Measurements from ENCODE around the gene ARHGAP26.

Gene ARHGAP26

DNA sequence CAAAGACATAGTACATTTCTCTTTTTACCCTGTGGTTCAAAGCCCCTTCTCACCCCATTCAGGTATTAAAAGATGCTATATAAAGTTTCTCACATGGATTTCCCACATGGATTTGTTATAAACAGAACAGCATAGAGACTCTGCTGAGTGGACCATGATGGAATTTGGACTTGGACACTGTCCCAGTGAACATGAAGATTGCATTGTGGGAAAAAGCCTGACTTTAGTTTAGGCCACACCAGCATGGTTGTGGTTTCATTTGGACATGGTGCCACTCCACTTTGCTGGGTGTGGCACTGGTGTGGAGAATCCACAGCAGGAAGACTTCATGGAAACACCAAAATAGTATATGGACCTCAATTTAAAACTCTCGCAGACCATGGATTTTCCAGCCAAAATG is 124.6 kb downstream of the ARHGAP26 start:
- Histone ChIP-seq H2AFZ (ENCODE audit: low read length) (no peak overlapping the region), H3K79me2 (ENCODE audit: insufficient read depth, low read length) (no peaks in the 10 kb centered on the region), H3K9ac (ENCODE audit: low read length) (no peak overlapping the region), H3K27me3 (ENCODE audit: insufficient read depth, low read length) (no peaks in the 10 kb centered on the region), H3K4me2 (ENCODE audit: low read length) (no peak overlapping the region), H3K9me3 (ENCODE audit: low read length) (no peaks in the 10 kb centered on the region), H3K27ac (ENCODE audit: low read depth, low read length, poor library complexity, severe bottlenecking) (no peak overlapping the region), H4K20me1 (ENCODE audit: insufficient read depth, low read length) (no peaks in the 10 kb centered on the region), H3K9me2 (ENCODE audit: low read depth, low read length) (no peaks in the 10 kb centered on the region), H3F3A (ENCODE audit: insufficient read depth, low read length) (no peaks in the 10 kb centered on the region), H3K4me3 (ENCODE audit: low read depth, low read length, poor library complexity, severe bottlenecking) (no peak overlapping the region), H3K4me1 (ENCODE audit: insufficient read depth, low read length, severe bottlenecking) (no peaks in the 10 kb centered on the region), H3K36me3 (ENCODE audit: insufficient read depth, low read length) (no peaks in the 10 kb centered on the region)
- TF ChIP-seq, protein P1, sequence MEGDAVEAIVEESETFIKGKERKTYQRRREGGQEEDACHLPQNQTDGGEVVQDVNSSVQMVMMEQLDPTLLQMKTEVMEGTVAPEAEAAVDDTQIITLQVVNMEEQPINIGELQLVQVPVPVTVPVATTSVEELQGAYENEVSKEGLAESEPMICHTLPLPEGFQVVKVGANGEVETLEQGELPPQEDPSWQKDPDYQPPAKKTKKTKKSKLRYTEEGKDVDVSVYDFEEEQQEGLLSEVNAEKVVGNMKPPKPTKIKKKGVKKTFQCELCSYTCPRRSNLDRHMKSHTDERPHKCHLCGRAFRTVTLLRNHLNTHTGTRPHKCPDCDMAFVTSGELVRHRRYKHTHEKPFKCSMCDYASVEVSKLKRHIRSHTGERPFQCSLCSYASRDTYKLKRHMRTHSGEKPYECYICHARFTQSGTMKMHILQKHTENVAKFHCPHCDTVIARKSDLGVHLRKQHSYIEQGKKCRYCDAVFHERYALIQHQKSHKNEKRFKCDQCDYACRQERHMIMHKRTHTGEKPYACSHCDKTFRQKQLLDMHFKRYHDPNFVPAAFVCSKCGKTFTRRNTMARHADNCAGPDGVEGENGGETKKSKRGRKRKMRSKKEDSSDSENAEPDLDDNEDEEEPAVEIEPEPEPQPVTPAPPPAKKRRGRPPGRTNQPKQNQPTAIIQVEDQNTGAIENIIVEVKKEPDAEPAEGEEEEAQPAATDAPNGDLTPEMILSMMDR (IDR thresholded peaks at IDR 0.05; ENCODE audit: low read length) = no peak
- TF ChIP-seq EZH2 (IDR thresholded peaks at IDR 0.05; ENCODE audit: borderline replicate concordance, low read length) = no peak

DNA sequence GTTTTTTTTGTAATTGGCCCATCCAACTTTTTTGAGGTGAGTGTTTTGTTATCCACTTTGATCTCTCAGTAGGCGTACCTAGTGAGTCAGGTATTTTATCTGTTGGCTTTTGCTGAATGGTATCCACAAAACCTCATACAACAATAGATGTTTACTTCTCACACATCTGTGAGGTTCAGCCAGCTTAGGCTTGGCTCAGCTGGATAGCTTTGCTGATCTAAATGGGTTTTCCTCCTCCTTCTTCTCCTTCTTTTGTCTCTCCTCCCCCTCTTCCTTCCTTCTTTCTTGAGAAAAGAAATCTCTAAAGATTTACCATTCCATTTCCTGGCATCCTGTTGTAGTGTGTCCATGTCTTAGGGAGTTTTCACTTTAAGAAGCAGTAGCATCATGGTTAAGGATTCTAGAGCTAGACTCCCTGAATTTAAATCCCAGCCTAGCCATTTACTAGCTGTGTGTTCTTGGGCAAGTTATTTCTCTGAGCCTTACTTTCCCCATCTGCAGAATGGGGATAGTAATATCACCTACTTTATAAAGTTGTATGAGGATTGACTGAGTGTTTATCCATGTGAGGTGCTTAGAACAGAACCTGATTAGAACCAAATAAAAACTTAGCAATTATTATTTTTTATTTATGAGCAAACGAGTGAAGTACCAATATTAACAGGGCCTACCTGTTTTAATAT is 126.3 kb downstream of the ARHGAP26 start:
- Histone ChIP-seq H3K9me3 (ENCODE audit: low read length) (no peaks in the 10 kb centered on the region), H3K27ac (ENCODE audit: low read depth, low read length, poor library complexity, severe bottlenecking) (no peak overlapping the region), H3F3A (ENCODE audit: insufficient read depth, low read length) (no peaks in the 10 kb centered on the region), H3K4me3 (ENCODE audit: low read depth, low read length, poor library complexity, severe bottlenecking) (no peak overlapping the region), H3K36me3 (ENCODE audit: insufficient read depth, low read length) (no peaks in the 10 kb centered on the region), H3K4me2 (ENCODE audit: low read length) (no peak overlapping the region), H3K4me1 (ENCODE audit: insufficient read depth, low read length, severe bottlenecking) (no peaks in the 10 kb centered on the region), H3K27me3 (ENCODE audit: insufficient read depth, low read length) (no peaks in the 10 kb centered on the region), H2AFZ (ENCODE audit: low read length) (no peak overlapping the region), H3K79me2 (ENCODE audit: insufficient read depth, low read length) (no peaks in the 10 kb centered on the region), H3K9ac (ENCODE audit: low read length) (no peak overlapping the region), H4K20me1 (ENCODE audit: insufficient read depth, low read length) (no peaks in the 10 kb centered on the region), H3K9me2 (ENCODE audit: low read depth, low read length) (no peaks in the 10 kb centered on the region)
- TF ChIP-seq, protein P1 (IDR thresholded peaks at IDR 0.05; ENCODE audit: low read length) = no peak
- TF ChIP-seq EZH2 (IDR thresholded peaks at IDR 0.05; ENCODE audit: borderline replicate concordance, low read length) = no peak

DNA sequence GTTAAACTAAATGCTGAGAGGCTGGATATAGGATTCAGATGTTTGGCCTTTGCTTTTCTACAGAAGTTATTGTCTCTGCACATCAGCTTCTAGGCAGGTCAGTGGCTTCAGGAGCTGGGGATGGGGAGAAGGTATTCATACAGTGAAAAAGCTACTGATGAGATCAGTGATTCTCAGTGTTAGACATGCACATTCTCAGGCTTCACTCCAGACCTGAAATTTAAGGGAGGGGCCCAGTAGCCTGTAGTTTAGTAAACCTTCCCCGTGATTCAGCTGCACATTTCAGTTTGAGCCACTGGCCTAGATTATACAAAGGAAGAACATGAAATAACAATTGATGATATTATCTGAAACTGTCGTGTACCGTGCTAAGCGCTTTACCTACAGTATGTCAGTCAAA is 127.2 kb downstream of the ARHGAP26 start:
- Histone ChIP-seq H3K79me2 (ENCODE audit: insufficient read depth, low read length) (no peaks in the 10 kb centered on the region), H3K4me1 (ENCODE audit: insufficient read depth, low read length, severe bottlenecking) (no peaks in the 10 kb centered on the region), H3K9me2 (ENCODE audit: low read depth, low read length) (no peaks in the 10 kb centered on the region), H4K20me1 (ENCODE audit: insufficient read depth, low read length) (no peaks in the 10 kb centered on the region), H3K9ac (ENCODE audit: low read length) (no peak overlapping the region), H3K4me3 (ENCODE audit: low read depth, low read length, poor library complexity, severe bottlenecking) (no peak overlapping the region), H3K27ac (ENCODE audit: low read depth, low read length, poor library complexity, severe bottlenecking) (no peak overlapping the region), H3F3A (ENCODE audit: insufficient read depth, low read length) (no peaks in the 10 kb centered on the region), H3K9me3 (ENCODE audit: low read length) (no peaks in the 10 kb centered on the region), H3K36me3 (ENCODE audit: insufficient read depth, low read length) (no peaks in the 10 kb centered on the region), H2AFZ (ENCODE audit: low read length) (no peak overlapping the region), H3K4me2 (ENCODE audit: low read length) (no peak overlapping the region), H3K27me3 (ENCODE audit: insufficient read depth, low read length) (no peaks in the 10 kb centered on the region)
- no peak for TF ChIP-seq EZH2 (IDR thresholded peaks at IDR 0.05; ENCODE audit: borderline replicate concordance, low read length)
- TF ChIP-seq, protein P1 (IDR thresholded peaks at IDR 0.05; ENCODE audit: low read length) = no peak
